Stimulated activated CD8-positive, alpha-beta memory T cell treated with anti-CD3 and anti-CD28 coated beads, Interleukin-4, amount 100 ng/mL, for 24 hours (primary cell): ENCODE results near the gene AURKB.
"Not testable (repeated sequence)": the region's sequence is repeated elsewhere in the genome, so short reads cannot be mapped to it uniquely, and the experiment has no call there.

Experiments used
- DNase-seq: peaks from one replicate; pipeline ENCODE4 v3.0.0-alpha.2; 2020; ENCODE audit warnings: low read depth

Gene AURKB

GRCh38 chr17:8187517-8188262 lies 22.7 kb downstream of the AURKB start:
- peak; percentile 80 for DNase-seq

GRCh38 chr17:8186787-8187516 lies 23.4 kb downstream of the AURKB start:
- peak; percentile 87 for DNase-seq

GRCh38 chr17:8186446-8186786 lies 24.0 kb downstream of the AURKB start:
- DNase-seq, result no peak

- peak; percentile 88 for DNase-seq
These were observed 24.6 kb downstream of the AURKB start for GRCh38 chr17:8185582-8186445.

- DNase-seq, result no peak
These were observed 33.2 kb downstream of the AURKB start for GRCh38 chr17:8176998-8177731.

GRCh38 chr17:8176197-8176940 lies 34.0 kb downstream of the AURKB start, which contains the start of gene TMEM107:
TMEM107 (minus strand) TSS chr17:8176380; CDS start chr17:8176286, 94 bp downstream.
- DNase-seq, result peak; percentile 77

GRCh38 chr17:8175795-8176196 lies 34.6 kb downstream of the AURKB start:
- DNase-seq, result no peak

GRCh38 chr17:8173871-8174322 lies 36.5 kb downstream of the AURKB start:
- no peak for DNase-seq

- no peak for DNase-seq
These were observed 37.1 kb downstream of the AURKB start for GRCh38 chr17:8173056-8173870.

- not testable (repeated sequence) for DNase-seq
These were observed 40.2 kb downstream of the AURKB start for GRCh38 chr17:8170186-8170585.

GRCh38 chr17:8167526-8167925 lies 42.8 kb downstream of the AURKB start:
- DNase-seq, result no peak

- no peak for DNase-seq
These were observed 43.6 kb downstream of the AURKB start for GRCh38 chr17:8166731-8167130.

GRCh38 chr17:8164815-8165131 lies 45.6 kb downstream of the AURKB start:
- DNase-seq, result no peak

- peak; percentile 69 for DNase-seq
These were observed 46.2 kb downstream of the AURKB start for GRCh38 chr17:8163978-8164814.

GRCh38 chr17:8162997-8163977 lies 47.1 kb downstream of the AURKB start:
- DNase-seq, result no peak

- peak; percentile 75 for DNase-seq
These were observed 48.0 kb downstream of the AURKB start, which contains the start of gene VAMP2 for GRCh38 chr17:8162233-8162996. VAMP2 (minus strand) TSS chr17:8162948; CDS start chr17:8162879, 69 bp downstream.
